Gastrocnemius medialis (tissue), 4 donors: ENCODE results near the gene RHOT2.

Source experiments
- CTCF ChIP-seq, 5 experiments: fragments of 450-650 bp in 3 of 5; fragments of 200-600 bp in 2 of 5; sonication (generic) in 2 of 5; IDR thresholded peaks in 4 of 5; conservative IDR thresholded peaks in 1 of 5; 1 replicate in 4 of 5; 2 replicates in 1 of 5; pipeline ENCODE4 v1.5.1; 2016 to 2019; ENCODE audit warnings: antibody characterized with exemption in 5 of 5, mild to moderate bottlenecking in 3 of 5, moderate library complexity in 3 of 5
- POLR2A ChIP-seq, 2 donors: fragments of 450-650 bp; IDR thresholded peaks; one replicate each; pipeline ENCODE4 v1.6.1; 2017; ENCODE audit warnings: antibody characterized with exemption in 2 of 2, mild to moderate bottlenecking in 2 of 2, moderate library complexity in 2 of 2

DNA sequence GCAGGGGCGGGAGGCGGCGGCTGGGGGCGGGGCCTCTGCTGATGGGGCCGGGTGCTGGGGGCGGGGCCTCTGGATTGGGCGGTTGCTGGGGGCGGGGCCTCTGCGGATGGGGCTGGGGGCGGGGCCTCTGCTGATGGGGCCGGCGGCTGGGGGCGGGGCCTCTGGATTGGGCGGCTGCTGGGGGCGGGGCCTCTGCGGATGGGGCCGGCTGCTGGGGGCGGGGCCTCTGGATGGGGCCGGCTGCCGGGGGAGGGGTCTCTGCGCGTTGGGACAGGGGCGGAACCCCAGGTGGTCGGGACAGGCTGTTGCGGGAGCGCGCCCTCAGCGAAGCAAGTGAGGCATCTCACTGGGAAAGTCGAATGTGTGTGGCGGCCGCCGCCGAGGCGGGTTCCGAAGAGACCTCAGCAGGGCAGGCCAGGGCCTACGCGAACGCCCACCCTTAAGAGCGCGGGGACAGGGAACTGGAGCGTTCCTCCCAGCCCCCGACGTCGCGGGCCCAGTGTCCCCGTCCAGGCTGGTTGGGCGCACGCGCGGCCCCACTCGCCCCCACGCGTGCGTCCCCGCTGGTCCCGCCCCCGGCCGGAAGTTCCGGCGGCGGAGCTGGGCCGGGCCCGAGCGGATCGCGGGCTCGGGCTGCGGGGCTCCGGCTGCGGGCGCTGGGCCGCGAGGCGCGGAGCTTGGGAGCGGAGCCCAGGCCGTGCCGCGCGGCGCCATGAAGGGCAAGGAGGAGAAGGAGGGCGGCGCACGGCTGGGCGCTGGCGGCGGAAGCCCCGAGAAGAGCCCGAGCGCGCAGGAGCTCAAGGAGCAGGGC, 12.1 kb downstream of the RHOT2 start, which contains the start of gene STUB1:
- TF ChIP-seq POLR2A (IDR thresholded peaks at IDR 0.05) (peak; percentile 87 to 91), CTCF (IDR thresholded peaks at IDR 0.05 in 4 of 5, conservative IDR thresholded peaks at IDR 0.05 in 1 of 5) (peak in 1 of 5 experiments; percentile 17)
